Left cardiac atrium (tissue), 4 donors: ENCODE measurements around the gene CD72. TPM values are rescaled to one million over a fixed set of nuclear protein-coding genes. Genes with fewer than 3 reads are reported as not detected.
A peak's percentile ranks its signal among the peaks of the same experiment; 100 is the strongest.
"Not testable (repeated sequence)": the region's sequence is repeated elsewhere in the genome, so short reads cannot be mapped to it uniquely, and the experiment has no call there.

Experiments
- ATAC-seq, 2 donors: fragments of 200-7000 bp; cut with Tn5 transposase; one replicate each; pipeline ENCODE4 v1.9.1; 2020; ENCODE audit warnings: mild to moderate bottlenecking in 2 of 2, moderate library complexity in 2 of 2
- DNase-seq: peaks from one replicate; pipeline ENCODE4 v3.0.0-alpha.2; 2020
- intact Hi-C, 2 donors: fragments of 100-400 bp; cut with DNase I; formaldehyde crosslinking; loops; one replicate each; pipeline versions ENCODE4 v1.14.1 to v1.15.1; 2022 to 2023
- total RNA-seq, 2 donors: library from RNA; stranded (reverse); fragmentation: NEBNext Ultra II Directional; extraction: Animal tissue kit (Norgen Biotek cat#: 25700); gene quantifications; one replicate each; pipeline ENCODE4 v1.2.1, GENCODE V29; 2021
- donor health status: DM: no; HTN: yes; CAD: no.
- donor health status: DM: no; HTN: yes; CAD: no; lungs with severe emphysema.
- donor health status: DM: yes; HTN: yes; CAD: no.
- donor health status: Dilated cardiomyopathy.

The CD72 gene
- total RNA-seq, 2 donors from 2014 or later: 0.97 to 1.6 TPM

GRCh38 chr9:35628389-35628991 is 10.3 kb upstream of the CD72 start:
- DNase-seq (no peak), ATAC-seq (no peak)
- intact Hi-C loops: no loop called here

- intact Hi-C loops: no loop called here
- DNase-seq: no peak
- ATAC-seq: no peak
Observed at GRCh38 chr9:35627575-35627974, 9.4 kb upstream of the CD72 start.

GRCh38 chr9:35619800-35620158 is 1.6 kb upstream of the CD72 start:
- intact Hi-C loops: no loop called here
- no peak for ATAC-seq

GRCh38 chr9:35618854-35619799 is 914 bp upstream of the CD72 start:
- intact Hi-C loops: no loop called here
- ATAC-seq: peak; percentile 20 to 29
- no peak for DNase-seq

More at GRCh38 chr9:35619800-35620158, 1.6 kb upstream of the CD72 start:
- no peak for DNase-seq

GRCh38 chr9:35617548-35617947 is 665 bp downstream of the CD72 start:
- ATAC-seq: no peak
- no peak for DNase-seq
- intact Hi-C loops: no loop called here

- intact Hi-C loops: no loop called here
- DNase-seq (peak; percentile 86), ATAC-seq (peak; percentile 72 to 82)
Observed at GRCh38 chr9:35616681-35617459, 1.3 kb downstream of the CD72 start.

- intact Hi-C loops: no loop called here
- no peak for DNase-seq
- ATAC-seq: no peak
Observed at GRCh38 chr9:35615981-35616680, 2.1 kb downstream of the CD72 start.

- intact Hi-C loops: no loop called here
- ATAC-seq (no peak), DNase-seq (no peak)
Observed at GRCh38 chr9:35612843-35613242, 5.4 kb downstream of the CD72 start.

- intact Hi-C loops, ATAC-seq, DNase-seq: not testable (repeated sequence)
Observed at GRCh38 chr9:35612066-35612465, 6.1 kb downstream of the CD72 start.

- no peak for DNase-seq
- intact Hi-C loops: no loop called here
- peak; percentile 38 to 57 for ATAC-seq
Observed at GRCh38 chr9:35611230-35611797, 6.9 kb downstream of the CD72 start.

GRCh38 chr9:35609820-35610163 is 8.4 kb downstream of the CD72 start:
- ATAC-seq (peak in 1 of 2 donors; percentile 1), DNase-seq (no peak)
- intact Hi-C loops: loop anchor here in 1 of 2 donors (10.0 kb wide), 1 partner anchor 495 kb away; the partner anchor contains the start of gene ATOSB

- intact Hi-C loops: loop anchor here in 1 of 2 donors (10.0 kb wide), 1 partner anchor 494 kb away; the partner anchor contains the start of gene ATOSB
Observed at GRCh38 chr9:35609001-35609819, 9.0 kb downstream of the CD72 start.

GRCh38 chr9:35608221-35608620 is 10.0 kb downstream of the CD72 start:
- ATAC-seq (no peak), DNase-seq (no peak)
- intact Hi-C loops: loop anchor here in 1 of 2 donors (10.0 kb wide), 1 partner anchor 493 kb away; the partner anchor contains the start of gene ATOSB

More at GRCh38 chr9:35609001-35609819, 9.0 kb downstream of the CD72 start:
- DNase-seq (no peak), ATAC-seq (peak in 1 of 2 donors; percentile 10)

- ATAC-seq (no peak), DNase-seq (no peak)
- intact Hi-C loops: loop anchor here in 1 of 2 donors (10.0 kb wide), 1 partner anchor 492 kb away; the partner anchor contains the start of gene ATOSB
Observed at GRCh38 chr9:35606726-35607125, 11.5 kb downstream of the CD72 start.

GRCh38 chr9:35606138-35606504 is 12.1 kb downstream of the CD72 start:
- intact Hi-C loops: loop anchor here in 1 of 2 donors (10.0 kb wide), 1 partner anchor 491 kb away; the partner anchor contains the start of gene ATOSB
- no peak for ATAC-seq
- no peak for DNase-seq

GRCh38 chr9:35605351-35606137 is 12.7 kb downstream of the CD72 start:
- peak; percentile 56 for DNase-seq
- intact Hi-C loops: loop anchor here in 1 of 2 donors (10.0 kb wide), 1 partner anchor 491 kb away; the partner anchor contains the start of gene ATOSB
- ATAC-seq: no peak
